ENCODE results near the gene SOS1.

DNA sequence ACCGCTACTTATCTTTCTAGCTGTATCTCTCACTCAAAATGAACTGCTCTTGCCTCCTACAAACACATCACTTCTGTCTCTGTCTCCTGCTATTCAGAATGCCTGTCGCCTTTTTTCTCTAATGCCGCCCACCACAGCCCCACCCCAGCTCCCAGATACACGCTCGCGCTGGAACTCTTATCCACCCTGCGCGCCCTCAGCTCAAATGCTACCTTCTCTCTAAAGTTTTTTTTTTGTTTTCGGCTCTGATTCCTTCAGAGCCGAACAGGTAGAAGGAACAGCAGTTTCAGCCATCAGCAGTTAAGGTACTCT, 3.9 kb upstream of the SOS1 start:
- no peak for TF ChIP-seq EZH2 (IDR thresholded peaks at IDR 0.05; ENCODE audit: insufficient read depth, low read length)
- TF ChIP-seq, protein P1, sequence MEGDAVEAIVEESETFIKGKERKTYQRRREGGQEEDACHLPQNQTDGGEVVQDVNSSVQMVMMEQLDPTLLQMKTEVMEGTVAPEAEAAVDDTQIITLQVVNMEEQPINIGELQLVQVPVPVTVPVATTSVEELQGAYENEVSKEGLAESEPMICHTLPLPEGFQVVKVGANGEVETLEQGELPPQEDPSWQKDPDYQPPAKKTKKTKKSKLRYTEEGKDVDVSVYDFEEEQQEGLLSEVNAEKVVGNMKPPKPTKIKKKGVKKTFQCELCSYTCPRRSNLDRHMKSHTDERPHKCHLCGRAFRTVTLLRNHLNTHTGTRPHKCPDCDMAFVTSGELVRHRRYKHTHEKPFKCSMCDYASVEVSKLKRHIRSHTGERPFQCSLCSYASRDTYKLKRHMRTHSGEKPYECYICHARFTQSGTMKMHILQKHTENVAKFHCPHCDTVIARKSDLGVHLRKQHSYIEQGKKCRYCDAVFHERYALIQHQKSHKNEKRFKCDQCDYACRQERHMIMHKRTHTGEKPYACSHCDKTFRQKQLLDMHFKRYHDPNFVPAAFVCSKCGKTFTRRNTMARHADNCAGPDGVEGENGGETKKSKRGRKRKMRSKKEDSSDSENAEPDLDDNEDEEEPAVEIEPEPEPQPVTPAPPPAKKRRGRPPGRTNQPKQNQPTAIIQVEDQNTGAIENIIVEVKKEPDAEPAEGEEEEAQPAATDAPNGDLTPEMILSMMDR (IDR thresholded peaks at IDR 0.05; ENCODE audit: insufficient read depth, low read depth, low read length): no peak
